ENCODE results near the gene COQ8B.

DNA sequence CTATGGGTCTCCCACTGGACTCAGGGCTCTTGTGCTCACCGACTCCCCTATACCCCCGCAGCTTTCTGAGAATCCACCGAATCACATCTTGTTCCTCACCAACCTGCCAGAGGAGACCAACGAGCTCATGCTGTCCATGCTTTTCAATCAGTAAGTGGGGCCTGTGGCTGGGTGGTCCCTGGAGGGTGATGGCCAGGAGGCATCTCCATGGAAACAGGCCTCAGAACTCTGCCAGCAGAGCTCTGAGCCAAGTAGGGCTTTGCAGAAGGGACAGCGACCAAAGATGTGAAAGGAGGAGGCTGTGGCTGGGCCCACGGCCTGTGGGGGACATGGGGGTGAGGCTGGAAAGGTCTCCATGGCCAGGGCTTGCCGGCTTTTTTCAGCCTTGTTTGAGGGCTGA, 46.8 kb upstream of the COQ8B start:
- TF ChIP-seq, protein P1, sequence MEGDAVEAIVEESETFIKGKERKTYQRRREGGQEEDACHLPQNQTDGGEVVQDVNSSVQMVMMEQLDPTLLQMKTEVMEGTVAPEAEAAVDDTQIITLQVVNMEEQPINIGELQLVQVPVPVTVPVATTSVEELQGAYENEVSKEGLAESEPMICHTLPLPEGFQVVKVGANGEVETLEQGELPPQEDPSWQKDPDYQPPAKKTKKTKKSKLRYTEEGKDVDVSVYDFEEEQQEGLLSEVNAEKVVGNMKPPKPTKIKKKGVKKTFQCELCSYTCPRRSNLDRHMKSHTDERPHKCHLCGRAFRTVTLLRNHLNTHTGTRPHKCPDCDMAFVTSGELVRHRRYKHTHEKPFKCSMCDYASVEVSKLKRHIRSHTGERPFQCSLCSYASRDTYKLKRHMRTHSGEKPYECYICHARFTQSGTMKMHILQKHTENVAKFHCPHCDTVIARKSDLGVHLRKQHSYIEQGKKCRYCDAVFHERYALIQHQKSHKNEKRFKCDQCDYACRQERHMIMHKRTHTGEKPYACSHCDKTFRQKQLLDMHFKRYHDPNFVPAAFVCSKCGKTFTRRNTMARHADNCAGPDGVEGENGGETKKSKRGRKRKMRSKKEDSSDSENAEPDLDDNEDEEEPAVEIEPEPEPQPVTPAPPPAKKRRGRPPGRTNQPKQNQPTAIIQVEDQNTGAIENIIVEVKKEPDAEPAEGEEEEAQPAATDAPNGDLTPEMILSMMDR (conservative IDR thresholded peaks at IDR 0.05; ENCODE audit: low read depth, low read length) = no peak
- no peak for TF ChIP-seq EZH2 (IDR thresholded peaks at IDR 0.05; ENCODE audit: low read length, unreplicated experiment)
